Keratinocyte (primary cell): Measurements from ENCODE around the gene NRF1.

Source experiments
- EZH2 ChIP-seq: IDR thresholded peaks from one replicate; pipeline ENCODE4 v1.6.1; 2012; ENCODE audit warnings: inconsistent platforms, mild to moderate bottlenecking, low read length, moderate library complexity
- TF ChIP-seq, protein P1 (sequence below), 3 experiments: IDR thresholded peaks in 1 of 3; conservative IDR thresholded peaks in 1 of 3; optimal IDR thresholded peaks in 1 of 3; 2 replicates in 2 of 3; 3 replicates in 1 of 3; pipeline versions ENCODE3 to v1.5.1; 2011; ENCODE audit warnings: low read length in 3 of 3, mild to moderate bottlenecking in 3 of 3, moderate library complexity in 2 of 3, control low read depth in 1 of 3, inconsistent platforms in 1 of 3; ENCODE audit not compliant: insufficient read depth in 2 of 3; ENCODE audit errors: extremely low read depth in 1 of 3

DNA sequence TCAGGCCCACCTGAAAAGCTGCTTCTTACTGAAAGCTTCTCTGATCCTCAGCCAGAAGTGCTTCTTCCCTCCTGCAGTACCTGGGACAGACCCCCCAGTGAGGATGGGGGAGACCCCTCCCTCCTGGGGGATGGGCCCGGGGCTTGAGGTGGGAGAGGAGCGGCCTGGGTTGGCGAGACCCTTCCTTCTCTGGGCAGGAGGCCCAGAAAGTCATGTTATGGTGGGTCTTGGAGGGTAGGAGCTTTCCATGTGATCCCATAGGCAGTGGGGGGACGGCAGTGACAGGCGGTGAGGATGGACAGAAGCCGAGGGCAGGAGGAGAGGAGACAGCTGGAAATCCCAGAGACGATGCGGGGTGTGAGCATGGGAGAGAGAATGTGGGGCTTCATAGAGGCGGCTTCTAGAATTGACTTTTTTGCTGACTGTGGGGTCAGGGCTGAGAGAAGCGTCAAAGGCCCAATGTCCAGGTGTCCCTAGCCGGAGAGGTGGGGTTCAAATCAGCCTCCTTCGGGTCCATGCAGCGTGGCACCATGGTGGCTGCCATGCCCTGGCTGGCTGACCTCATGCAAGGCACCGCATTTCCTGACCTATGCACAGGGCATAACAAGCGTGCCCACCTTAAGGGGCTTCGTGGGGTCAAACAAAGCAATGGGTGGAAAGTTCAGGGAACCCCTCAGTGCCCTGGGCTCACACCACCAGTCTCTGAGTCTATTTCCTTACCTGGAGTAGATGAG lies 187.3 kb downstream of the NRF1 start:
- TF ChIP-seq, protein P1, sequence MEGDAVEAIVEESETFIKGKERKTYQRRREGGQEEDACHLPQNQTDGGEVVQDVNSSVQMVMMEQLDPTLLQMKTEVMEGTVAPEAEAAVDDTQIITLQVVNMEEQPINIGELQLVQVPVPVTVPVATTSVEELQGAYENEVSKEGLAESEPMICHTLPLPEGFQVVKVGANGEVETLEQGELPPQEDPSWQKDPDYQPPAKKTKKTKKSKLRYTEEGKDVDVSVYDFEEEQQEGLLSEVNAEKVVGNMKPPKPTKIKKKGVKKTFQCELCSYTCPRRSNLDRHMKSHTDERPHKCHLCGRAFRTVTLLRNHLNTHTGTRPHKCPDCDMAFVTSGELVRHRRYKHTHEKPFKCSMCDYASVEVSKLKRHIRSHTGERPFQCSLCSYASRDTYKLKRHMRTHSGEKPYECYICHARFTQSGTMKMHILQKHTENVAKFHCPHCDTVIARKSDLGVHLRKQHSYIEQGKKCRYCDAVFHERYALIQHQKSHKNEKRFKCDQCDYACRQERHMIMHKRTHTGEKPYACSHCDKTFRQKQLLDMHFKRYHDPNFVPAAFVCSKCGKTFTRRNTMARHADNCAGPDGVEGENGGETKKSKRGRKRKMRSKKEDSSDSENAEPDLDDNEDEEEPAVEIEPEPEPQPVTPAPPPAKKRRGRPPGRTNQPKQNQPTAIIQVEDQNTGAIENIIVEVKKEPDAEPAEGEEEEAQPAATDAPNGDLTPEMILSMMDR (optimal IDR thresholded peaks at IDR 0.05 in 1 of 3, IDR thresholded peaks at IDR 0.05 in 1 of 3, conservative IDR thresholded peaks at IDR 0.05 in 1 of 3; ENCODE audit: extremely low read depth in 1 of 3, insufficient read depth in 2 of 3, low read length in 3 of 3), result no peak
- no peak for TF ChIP-seq EZH2
